Effector memory CD4-positive, alpha-beta T cell (primary cell): Measurements from ENCODE around the gene INPP5E.
"Not testable (repeated sequence)": the region's sequence is repeated elsewhere in the genome, so short reads cannot be mapped to it uniquely, and the experiment has no call there.

Experiments used
- DNase-seq, 3 donors: peaks; one replicate each; pipeline ENCODE4 v3.0.0-alpha.2; 2020
- H3K27ac ChIP-seq: 2 replicates; pipeline ENCODE4 v1.7.0; 2013; ENCODE audit warnings: mild to moderate bottlenecking, low read length, moderate library complexity; ENCODE audit not compliant: insufficient read depth, poor library complexity, severe bottlenecking
- H3K27me3 ChIP-seq: replicated peaks from 2 replicates; pipeline ENCODE4 v1.7.0; 2013; ENCODE audit warnings: mild to moderate bottlenecking, low read length; ENCODE audit not compliant: insufficient read depth, control insufficient read depth, poor library complexity, severe bottlenecking
- H3K36me3 ChIP-seq: 2 replicates; pipeline ENCODE4 v1.7.0; 2013; ENCODE audit warnings: mild to moderate bottlenecking, low read length, moderate library complexity; ENCODE audit not compliant: control insufficient read depth, insufficient read depth
- H3K4me1 ChIP-seq: 2 replicates; pipeline ENCODE4 v1.7.0; 2013; ENCODE audit warnings: low read length, mild to moderate bottlenecking; ENCODE audit not compliant: control insufficient read depth, insufficient read depth, poor library complexity, severe bottlenecking
- H3K4me3 ChIP-seq: 2 replicates; pipeline ENCODE4 v1.7.0; 2013; ENCODE audit warnings: low read length, low read depth, mild to moderate bottlenecking; ENCODE audit not compliant: insufficient read depth, poor library complexity, severe bottlenecking
- H3K9me3 ChIP-seq: 2 replicates; pipeline ENCODE4 v1.7.0; 2013; ENCODE audit warnings: mild to moderate bottlenecking, low read length, moderate library complexity; ENCODE audit not compliant: control insufficient read depth

Gene INPP5E

GRCh38 chr9:136416427-136416826 is 23.2 kb downstream of the INPP5E start:
- peaks cover 89% of the 10 kb centered on the region for H3K36me3 ChIP-seq
- no peaks in the 10 kb centered on the region for H3K27me3 ChIP-seq
- no peak for DNase-seq
- H3K27ac ChIP-seq = no peak overlapping the region
- H3K4me3 ChIP-seq = no peak overlapping the region
- H3K9me3 ChIP-seq = no peaks in the 10 kb centered on the region
- H3K4me1 ChIP-seq = peaks cover 6% of the 10 kb centered on the region

- no peaks in the 10 kb centered on the region for H3K27me3 ChIP-seq
- H3K9me3 ChIP-seq = no peaks in the 10 kb centered on the region
- no peak overlapping the region for H3K4me3 ChIP-seq
- no peak overlapping the region for H3K27ac ChIP-seq
- peaks cover 28% of the 10 kb centered on the region for H3K4me1 ChIP-seq
- no peak for DNase-seq
- H3K36me3 ChIP-seq = peaks cover 60% of the 10 kb centered on the region
Observed at GRCh38 chr9:136412962-136413361, 26.7 kb downstream of the INPP5E start.

- peaks cover 28% of the 10 kb centered on the region for H3K4me1 ChIP-seq
- no peaks in the 10 kb centered on the region for H3K27me3 ChIP-seq
- H3K9me3 ChIP-seq = no peaks in the 10 kb centered on the region
- DNase-seq = no peak
- peak overlapping the region; percentile 84 for H3K27ac ChIP-seq
- peaks cover 56% of the 10 kb centered on the region for H3K36me3 ChIP-seq
- H3K4me3 ChIP-seq = peak overlapping the region; percentile 87
Observed at GRCh38 chr9:136411378-136411777, 28.3 kb downstream of the INPP5E start.

GRCh38 chr9:136410500-136411287 is 29.0 kb downstream of the INPP5E start, which contains the start of the genes ENTR1 and PMPCA:
Gene ENTR1 (minus strand): TSS chr9:136410614. CDS start chr9:136410397, 217 bp downstream.
Gene PMPCA (plus strand): TSS chr9:136410658. CDS start chr9:136410669, 11 bp downstream.
- no peaks in the 10 kb centered on the region for H3K27me3 ChIP-seq
- peak within 1 kb of the TSS; percentile 84 for H3K27ac ChIP-seq
- peaks cover 30% of the 10 kb centered on the region for H3K4me1 ChIP-seq
- no peaks in the 10 kb centered on the region for H3K9me3 ChIP-seq
- DNase-seq = peak; percentile 88 to 92 (median 90)
- H3K4me3 ChIP-seq = peak within 1 kb of the TSS; percentile 87
- peaks cover 53% of the 10 kb centered on the region for H3K36me3 ChIP-seq

GRCh38 chr9:136409557-136410455 is 29.8 kb downstream of the INPP5E start:
- H3K27ac ChIP-seq = peak overlapping the region; percentile 84
- no peaks in the 10 kb centered on the region for H3K9me3 ChIP-seq
- H3K4me1 ChIP-seq = peaks cover 38% of the 10 kb centered on the region
- no peaks in the 10 kb centered on the region for H3K27me3 ChIP-seq
- peak in 2 of 3 donors; percentile 11 to 12 for DNase-seq
- H3K36me3 ChIP-seq = peaks cover 52% of the 10 kb centered on the region
- peak overlapping the region; percentile 61 for H3K4me3 ChIP-seq

- H3K9me3 ChIP-seq = no peaks in the 10 kb centered on the region
Observed at GRCh38 chr9:136407911-136408310, 31.7 kb downstream of the INPP5E start.

GRCh38 chr9:136407061-136407460 is 32.6 kb downstream of the INPP5E start:
- Histone ChIP-seq H3K4me1 (peaks cover 58% of the 10 kb centered on the region), H3K36me3 (peaks cover 26% of the 10 kb centered on the region)
- H3K4me3 ChIP-seq, H3K27ac ChIP-seq, H3K9me3 ChIP-seq, H3K27me3 ChIP-seq, DNase-seq: not testable (repeated sequence)

More at GRCh38 chr9:136407911-136408310, 31.7 kb downstream of the INPP5E start:
- no peaks in the 10 kb centered on the region for H3K27me3 ChIP-seq
- H3K4me1 ChIP-seq = peaks cover 54% of the 10 kb centered on the region
- no peak overlapping the region for H3K27ac ChIP-seq
- H3K36me3 ChIP-seq = peaks cover 34% of the 10 kb centered on the region
- DNase-seq = no peak
- H3K4me3 ChIP-seq = no peak overlapping the region

GRCh38 chr9:136405904-136406303 is 33.7 kb downstream of the INPP5E start:
- Histone ChIP-seq H3K36me3 (peaks cover 22% of the 10 kb centered on the region), H3K27ac (peak overlapping the region; percentile 25), H3K4me1 (peaks cover 47% of the 10 kb centered on the region)
- H3K9me3 ChIP-seq, H3K27me3 ChIP-seq, H3K4me3 ChIP-seq, DNase-seq: not testable (repeated sequence)

- H3K36me3 ChIP-seq = peaks cover 22% of the 10 kb centered on the region
- H3K27me3 ChIP-seq = no peaks in the 10 kb centered on the region
- H3K9me3 ChIP-seq = no peaks in the 10 kb centered on the region
- peak overlapping the region; percentile 73 for H3K27ac ChIP-seq
- no peak overlapping the region for H3K4me3 ChIP-seq
- peaks cover 50% of the 10 kb centered on the region for H3K4me1 ChIP-seq
- DNase-seq = no peak
Observed at GRCh38 chr9:136405481-136405880, 34.2 kb downstream of the INPP5E start.
